Left cardiac atrium (tissue), 4 donors: ENCODE data around the gene EPOP. TPM values are rescaled to one million over a fixed set of nuclear protein-coding genes. Genes with fewer than 3 reads are reported as not detected.
A peak's percentile ranks its signal among the peaks of the same experiment; 100 is the strongest.

Source experiments
- ATAC-seq, 2 donors: fragments of 200-7000 bp; cut with Tn5 transposase; one replicate each; pipeline ENCODE4 v1.9.1; 2020; ENCODE audit warnings: mild to moderate bottlenecking in 2 of 2, moderate library complexity in 2 of 2
- DNase-seq: peaks from one replicate; pipeline ENCODE4 v3.0.0-alpha.2; 2020
- intact Hi-C, 2 donors: fragments of 100-400 bp; cut with DNase I; formaldehyde crosslinking; loops; one replicate each; pipeline versions ENCODE4 v1.14.1 to v1.15.1; 2022 to 2023
- total RNA-seq, 2 donors: library from RNA; stranded (reverse); fragmentation: NEBNext Ultra II Directional; extraction: Animal tissue kit (Norgen Biotek cat#: 25700); gene quantifications; one replicate each; pipeline ENCODE4 v1.2.1, GENCODE V29; 2021
- donor health status: DM: no; HTN: yes; CAD: no.
- donor health status: DM: no; HTN: yes; CAD: no; lungs with severe emphysema.
- donor health status: DM: yes; HTN: yes; CAD: no.
- donor health status: Dilated cardiomyopathy.

EPOP gene
- total RNA-seq, 2 donors from 2014 or later: 1.4 to 3.9 TPM

DNA sequence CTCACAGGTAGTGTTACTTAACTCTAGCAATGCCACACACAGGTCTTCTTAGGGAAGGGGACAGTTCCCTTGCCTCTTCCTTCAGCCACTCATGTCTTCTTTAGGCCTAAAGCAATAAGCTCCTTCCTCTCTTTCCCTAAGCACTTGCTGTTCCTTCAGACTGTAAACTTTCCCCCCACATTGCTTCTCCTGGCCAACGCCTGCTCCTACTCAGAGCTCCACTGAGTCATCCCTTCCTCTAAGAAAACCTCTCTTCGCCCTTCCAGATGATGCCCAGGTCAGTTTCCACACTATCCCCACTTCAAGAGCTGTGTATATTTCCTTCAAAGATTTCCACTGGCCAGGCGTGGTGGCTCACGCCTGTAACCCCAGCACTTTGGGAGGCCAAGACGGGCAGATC lies 12.5 kb upstream of the EPOP start:
- intact Hi-C loops: no loop called here
- ATAC-seq (no peak), DNase-seq (no peak)

DNA sequence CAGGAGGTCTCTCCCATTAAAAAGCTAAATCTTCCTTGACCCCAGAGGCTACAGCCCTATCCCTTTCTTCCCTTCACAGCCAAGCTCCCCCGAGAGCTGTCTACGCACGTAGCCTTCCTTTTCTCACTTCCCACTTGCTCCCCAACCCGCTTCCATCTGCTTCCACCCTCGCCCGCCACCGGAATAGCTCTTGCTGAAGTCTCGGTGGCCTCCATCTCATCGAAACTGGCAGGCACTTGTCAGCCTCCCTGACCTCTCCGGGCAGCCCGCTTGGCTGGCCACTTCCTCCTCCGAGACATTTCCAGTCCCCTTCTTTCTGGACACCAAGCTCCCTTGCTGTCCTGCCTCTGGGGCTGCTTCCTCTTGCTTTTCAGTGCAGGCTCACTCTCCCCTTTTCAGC lies 10.7 kb upstream of the EPOP start:
- ATAC-seq (peak in 1 of 2 donors; percentile 52), DNase-seq (peak; percentile 47)
- intact Hi-C loops: no loop called here

- DNase-seq (no peak), ATAC-seq (no peak)
- intact Hi-C loops: no loop called here
Observed at GRCh38 chr17:38681096-38681495, 6.3 kb upstream of the EPOP start.

- no peak for DNase-seq
- intact Hi-C loops: loop anchor here (2.0 to 5.0 kb wide), 2 partner anchors 54 to 57 kb away; partner anchors contain the start of gene CISD3 (in 1 of the 2)
- ATAC-seq: no peak
Observed at GRCh38 chr17:38677819-38678218, 3.1 kb upstream of the EPOP start.

- DNase-seq (peak; percentile 85), ATAC-seq (peak; percentile 68 to 69)
- intact Hi-C loops: loop anchor here (2.0 to 5.0 kb wide), 2 partner anchors 55 to 58 kb away; partner anchors contain the start of gene CISD3 (in 1 of the 2)
Observed at GRCh38 chr17:38676706-38677504, 2.1 kb upstream of the EPOP start.

DNA sequence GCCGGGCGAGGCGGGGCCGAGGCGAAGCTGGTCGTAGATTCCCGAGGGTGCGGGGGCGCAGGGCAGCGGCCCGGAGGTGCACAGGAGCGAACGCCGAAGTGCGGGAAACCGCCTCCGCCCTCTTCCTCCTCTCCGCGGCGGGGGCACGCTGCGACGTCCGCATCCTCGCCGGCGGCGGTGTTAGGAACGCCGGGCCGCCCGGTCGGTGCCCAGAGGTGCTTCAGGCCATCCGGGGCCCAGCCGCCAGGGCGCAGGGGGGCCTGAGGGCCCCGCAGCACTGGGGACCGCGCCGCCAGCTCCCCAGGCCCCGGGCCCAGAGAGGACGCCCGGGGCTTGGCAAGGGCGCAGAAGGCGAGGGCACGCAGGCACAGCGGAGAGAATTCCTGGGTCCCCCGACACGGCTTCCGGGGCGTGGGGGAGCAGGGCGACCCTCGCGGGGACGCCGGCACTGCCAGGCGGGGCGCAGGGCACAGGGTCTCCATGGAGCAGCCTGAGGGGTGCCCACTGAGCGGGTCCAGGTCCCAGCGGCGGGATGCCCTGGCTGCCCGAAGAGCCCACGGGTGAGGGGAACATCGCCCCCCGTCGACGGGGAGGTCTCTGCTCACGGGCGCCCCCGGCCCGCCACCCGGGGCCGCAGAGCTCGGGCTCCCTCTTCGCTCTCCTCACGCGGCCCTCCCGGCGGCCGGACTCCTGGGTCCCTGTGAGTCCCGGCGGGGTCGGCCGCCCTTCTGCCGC lies 576 bp downstream of the EPOP start:
- peak; percentile 8 to 10 for ATAC-seq
- intact Hi-C loops: no loop called here
- peak; percentile 28 for DNase-seq

DNA sequence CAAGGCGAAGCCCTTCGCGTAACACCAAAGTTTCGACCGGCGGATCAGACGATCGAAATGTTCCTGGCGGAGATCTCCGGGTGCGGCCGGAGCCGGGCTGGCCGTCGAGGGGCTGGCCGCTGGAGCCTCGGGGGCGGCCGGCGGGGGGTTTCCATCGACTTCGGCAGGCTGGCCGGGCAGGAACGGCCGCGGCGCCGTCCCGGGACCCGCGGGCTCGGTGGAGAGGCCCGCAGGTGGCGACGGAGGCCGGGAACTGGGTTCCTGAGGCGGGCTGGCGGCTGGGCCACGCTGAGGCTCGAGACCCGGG lies 1.1 kb downstream of the EPOP start:
- DNase-seq (peak; percentile 44), ATAC-seq (no peak)
- intact Hi-C loops: no loop called here

DNA sequence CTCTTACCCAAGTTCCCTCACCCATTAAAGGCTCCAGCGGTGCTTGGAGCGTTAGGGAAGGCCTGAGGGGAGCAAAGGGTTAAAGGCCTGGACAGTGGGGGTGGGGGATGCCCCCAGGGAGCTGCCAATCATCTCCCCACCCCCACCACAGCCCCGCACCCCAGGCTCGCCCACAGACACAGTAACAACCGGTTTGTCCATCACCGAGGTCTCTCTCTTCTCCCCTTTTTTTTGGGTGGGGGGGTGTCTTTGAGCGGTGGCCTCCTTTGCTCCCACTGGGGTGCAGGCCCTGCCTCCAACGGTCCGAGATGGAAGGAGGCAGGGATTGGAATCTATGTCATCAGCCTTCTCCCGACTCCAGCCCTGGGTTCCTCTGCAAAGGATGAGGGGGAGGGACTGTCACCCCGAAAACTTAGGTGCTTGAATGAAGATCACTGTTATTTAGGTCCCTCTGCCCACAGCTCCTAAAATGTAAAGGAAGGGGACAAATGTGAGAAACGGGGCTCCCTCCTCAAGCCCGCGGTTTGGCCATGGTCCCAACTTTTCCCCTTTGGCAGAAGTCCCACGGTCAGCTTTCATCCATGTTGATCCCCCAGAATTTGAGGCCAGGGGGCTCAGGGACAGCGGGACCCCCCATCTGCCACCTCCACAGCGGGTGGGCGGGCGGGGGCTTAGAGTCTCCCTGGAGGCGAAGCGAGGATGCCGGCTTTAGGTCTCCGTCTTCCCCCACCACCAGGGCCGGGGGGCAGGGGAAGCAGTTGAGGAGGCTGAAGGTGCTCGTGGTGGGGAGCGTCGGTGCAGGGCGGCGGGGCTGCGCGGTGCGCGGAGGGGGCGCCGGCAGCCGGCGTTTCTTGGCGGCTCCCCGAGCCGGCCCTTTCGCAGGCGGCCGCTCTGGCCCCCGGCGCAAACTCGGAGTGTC lies 1.7 kb downstream of the EPOP start:
- ATAC-seq (no peak), DNase-seq (no peak)
- intact Hi-C loops: no loop called here

- DNase-seq (no peak), ATAC-seq (no peak)
- intact Hi-C loops: no loop called here
Observed at GRCh38 chr17:38671939-38672720, 2.6 kb downstream of the EPOP start.

DNA sequence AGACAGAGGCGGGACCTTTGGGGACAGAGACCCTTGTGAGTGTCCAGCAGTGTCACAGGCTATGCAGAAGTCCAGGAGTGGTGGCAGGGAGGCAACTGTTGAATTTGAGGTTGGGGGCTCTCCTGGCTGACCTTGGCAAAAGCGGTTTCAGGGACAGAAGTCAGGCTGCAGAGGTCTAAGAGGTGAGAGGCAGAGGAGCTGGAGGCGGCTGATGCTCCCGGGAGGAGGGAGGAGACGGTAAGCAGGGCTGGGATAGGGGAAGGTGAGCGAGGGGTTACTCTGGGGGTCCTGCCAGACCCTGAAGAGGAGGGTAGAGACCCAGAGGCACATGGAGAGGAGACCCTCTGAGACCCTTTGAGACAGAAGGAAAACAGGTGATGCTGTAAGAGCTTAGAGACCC lies 5.2 kb downstream of the EPOP start:
- DNase-seq (no peak), ATAC-seq (no peak)
- intact Hi-C loops: loop anchor here (5.0 to 10.0 kb wide), 4 partner anchors 112 to 245 kb away; partner anchors contain the start of gene ARHGAP23 (in 2 of the 2)

GRCh38 chr17:38667787-38668122 lies 7.0 kb downstream of the EPOP start:
- DNase-seq (no peak), ATAC-seq (no peak)
- intact Hi-C loops: loop anchor here (5.0 to 10.0 kb wide), 4 partner anchors 110 to 243 kb away; partner anchors contain the start of gene ARHGAP23 (in 2 of the 2)

- intact Hi-C loops: loop anchor here (5.0 to 10.0 kb wide), 4 partner anchors 110 to 242 kb away; partner anchors contain the start of gene ARHGAP23 (in 2 of the 2)
- ATAC-seq (peak; percentile 64 to 70), DNase-seq (peak; percentile 73)
Observed at GRCh38 chr17:38667099-38667786, 7.5 kb downstream of the EPOP start.

DNA sequence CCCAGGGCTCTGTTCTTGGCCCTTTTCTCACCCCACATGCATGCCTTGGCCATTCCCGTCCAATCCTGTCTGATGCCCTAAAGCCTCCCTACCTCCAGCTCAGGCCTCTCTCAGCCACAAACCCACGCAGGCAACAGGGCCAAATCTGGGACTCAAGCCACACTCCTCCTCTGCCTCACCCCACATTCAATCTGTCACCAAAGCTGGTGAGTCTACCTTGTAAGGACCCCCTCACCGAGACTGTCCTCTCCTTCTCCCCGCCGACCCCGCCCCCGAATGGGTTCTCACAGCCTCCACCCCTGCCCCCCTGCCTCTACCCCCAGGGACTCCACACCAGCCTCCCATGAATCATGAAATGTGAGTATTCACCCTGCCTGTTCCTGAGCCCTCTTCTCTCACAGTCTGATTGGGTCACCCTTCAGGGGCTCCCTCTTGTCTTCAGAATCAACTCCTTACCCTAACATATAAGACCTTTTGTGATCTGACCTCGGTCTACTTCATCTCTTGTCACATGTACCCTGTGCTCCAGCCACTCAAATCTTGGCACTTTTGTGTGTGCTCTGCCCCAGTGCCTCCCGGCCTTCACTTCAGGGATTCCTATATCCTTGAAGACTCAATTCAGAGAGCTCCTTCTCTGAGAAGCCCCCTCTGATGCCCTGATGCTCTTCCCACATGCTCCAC lies 10.7 kb downstream of the EPOP start:
- DNase-seq (no peak), ATAC-seq (no peak)
- intact Hi-C loops: loop anchor here (10.0 kb wide), 2 partner anchors 109 to 239 kb away; partner anchors contain the start of gene ARHGAP23 (in 2 of the 2)

GRCh38 chr17:38663125-38663751 lies 11.5 kb downstream of the EPOP start:
- intact Hi-C loops: loop anchor here (10.0 kb wide), 2 partner anchors 108 to 238 kb away; partner anchors contain the start of gene ARHGAP23 (in 2 of the 2)
- DNase-seq (peak; percentile 47), ATAC-seq (peak; percentile 62 to 83)

- intact Hi-C loops: loop anchor here (10.0 kb wide), 2 partner anchors 106 to 236 kb away; partner anchors contain the start of gene ARHGAP23 (in 2 of the 2)
- ATAC-seq: peak in 1 of 2 donors; percentile 24
Observed at GRCh38 chr17:38660097-38661025, 14.4 kb downstream of the EPOP start.

DNA sequence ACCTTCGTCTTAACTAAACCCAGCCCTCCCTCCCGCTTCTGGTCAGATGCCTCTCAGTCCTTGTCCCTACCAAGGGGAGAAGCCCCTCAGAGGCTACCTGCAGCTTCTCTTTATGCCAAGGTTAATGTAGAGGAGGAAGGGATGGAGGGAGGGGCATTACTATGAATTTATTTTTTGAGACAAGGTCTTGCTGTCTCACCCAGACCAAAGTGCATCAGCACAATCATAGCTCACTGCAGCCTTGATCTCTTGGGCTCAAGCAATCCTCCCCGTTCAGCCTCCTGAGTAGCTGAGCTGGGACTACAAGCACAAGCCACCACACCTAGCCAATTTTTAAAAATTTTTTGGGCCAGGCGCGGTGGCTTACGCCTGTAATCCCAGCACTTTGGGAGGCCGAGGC lies 15.3 kb downstream of the EPOP start:
- DNase-seq (no peak), ATAC-seq (no peak)
- intact Hi-C loops: no loop called here

More at GRCh38 chr17:38660097-38661025, 14.4 kb downstream of the EPOP start:
- no peak for DNase-seq
